HG03196 (cell line): ENCODE results near the gene KLHL17.
"Not testable (repeated sequence)": the region's sequence is repeated elsewhere in the genome, so short reads cannot be mapped to it uniquely, and the experiment has no call there.

Source experiments
- ATAC-seq: cut with Tn5 transposase; IDR thresholded peaks from one replicate; pipeline ENCODE4 v1.9.1; 2021; ENCODE audit not compliant: unreplicated experiment

KLHL17 gene

GRCh38 chr1:980137-980571 lies 19.8 kb downstream of the KLHL17 start:
- ATAC-seq: no peak

GRCh38 chr1:980602-981395 lies 20.4 kb downstream of the KLHL17 start:
- ATAC-seq: no peak

- ATAC-seq: no peak
Measured at GRCh38 chr1:981491-981954, 21.1 kb downstream of the KLHL17 start.

DNA sequence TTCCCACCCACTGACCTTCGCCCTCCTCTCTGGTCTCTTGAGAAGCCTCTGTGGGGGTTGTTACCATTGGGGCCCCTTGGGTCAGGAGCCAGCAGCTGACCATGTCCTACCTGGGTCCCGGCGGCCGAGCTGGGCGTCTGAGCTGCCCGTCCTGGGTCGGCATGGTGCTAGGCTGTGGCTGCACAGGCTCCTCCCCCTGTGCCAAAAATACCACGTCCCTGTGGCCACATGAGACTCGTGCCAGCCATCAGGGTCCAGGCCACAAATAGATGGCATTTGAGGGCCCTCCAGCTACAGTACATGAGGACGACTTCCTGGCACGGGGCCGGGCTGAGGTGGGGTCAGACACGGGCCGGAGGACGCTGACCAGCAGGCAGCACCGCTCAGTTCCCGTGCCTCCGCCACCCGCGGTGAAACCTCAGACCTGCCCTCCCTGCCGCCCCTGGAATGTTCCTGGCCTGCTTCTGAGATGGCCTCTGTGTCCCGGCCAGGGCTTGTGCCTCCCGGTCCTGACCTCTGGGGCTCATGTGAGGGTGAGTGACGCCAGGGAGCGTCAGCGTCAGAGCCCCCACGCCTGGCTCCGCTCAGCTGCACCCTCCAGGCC lies 21.7 kb downstream of the KLHL17 start, which contains the start of gene PERM1:
TSS of gene PERM1 (minus strand) at position 139 of the 604 bp plus-strand sequence. CDS start 1,064 bp downstream, outside the sequence.
- no peak for ATAC-seq

- ATAC-seq: no peak
Measured at GRCh38 chr1:982765-983436, 22.5 kb downstream of the KLHL17 start.

GRCh38 chr1:983798-984475 lies 23.6 kb downstream of the KLHL17 start:
- no peak for ATAC-seq

DNA sequence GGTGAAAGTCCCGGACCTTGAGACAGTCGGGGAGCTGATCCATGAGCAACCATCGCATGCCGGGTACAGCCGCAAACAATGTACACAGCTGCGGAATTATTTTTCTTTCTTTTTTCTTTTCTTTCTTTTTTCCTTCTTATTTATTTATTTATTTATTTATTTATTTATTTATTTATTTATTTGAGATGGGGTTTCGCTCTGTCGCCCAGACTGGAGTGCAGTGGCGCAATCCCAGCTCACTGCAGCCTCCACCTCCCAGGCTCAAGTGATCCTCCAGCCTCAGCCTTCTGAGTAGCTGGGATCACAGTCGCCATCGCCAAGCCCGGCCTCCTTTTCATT lies 24.1 kb downstream of the KLHL17 start:
- ATAC-seq: no peak

DNA sequence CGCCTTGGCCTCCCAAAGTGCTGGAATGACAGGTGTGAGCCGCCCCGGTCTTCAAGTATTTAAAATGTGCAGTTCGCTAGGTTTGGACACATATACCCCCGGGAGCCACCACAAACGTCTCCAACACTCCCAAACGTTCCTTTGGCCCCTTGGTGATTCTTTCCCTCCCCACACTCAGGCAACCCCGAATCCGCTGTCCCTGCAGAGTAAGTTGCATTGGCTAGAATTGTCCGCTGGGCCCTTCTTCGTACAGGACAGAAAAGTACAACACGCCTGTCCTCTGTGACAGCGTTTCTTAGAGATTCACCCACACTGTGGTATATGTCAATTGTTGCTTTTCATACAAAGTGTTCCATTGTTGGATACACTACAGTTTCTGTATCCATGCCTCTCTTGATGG lies 24.7 kb downstream of the KLHL17 start:
- no peak for ATAC-seq

DNA sequence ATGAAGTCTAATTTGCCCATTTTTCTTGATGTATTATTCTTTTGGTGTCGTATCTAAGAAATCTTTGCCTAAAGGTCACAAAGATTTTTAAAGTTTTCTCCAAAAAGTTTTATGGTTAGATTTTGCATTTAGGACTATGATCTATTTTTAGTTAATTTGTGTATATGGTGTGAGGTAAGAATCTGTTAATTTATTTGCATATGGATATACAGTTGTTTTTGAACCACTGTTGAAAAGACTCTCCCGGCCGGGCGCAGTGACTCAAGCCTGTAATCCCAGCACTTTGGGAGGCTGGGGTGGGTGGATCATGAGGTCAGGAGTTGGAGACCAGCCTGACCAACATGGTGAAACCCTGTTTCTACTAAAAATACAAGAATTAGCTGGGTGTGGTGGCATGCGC lies 27.7 kb downstream of the KLHL17 start:
- not testable (repeated sequence) for ATAC-seq

DNA sequence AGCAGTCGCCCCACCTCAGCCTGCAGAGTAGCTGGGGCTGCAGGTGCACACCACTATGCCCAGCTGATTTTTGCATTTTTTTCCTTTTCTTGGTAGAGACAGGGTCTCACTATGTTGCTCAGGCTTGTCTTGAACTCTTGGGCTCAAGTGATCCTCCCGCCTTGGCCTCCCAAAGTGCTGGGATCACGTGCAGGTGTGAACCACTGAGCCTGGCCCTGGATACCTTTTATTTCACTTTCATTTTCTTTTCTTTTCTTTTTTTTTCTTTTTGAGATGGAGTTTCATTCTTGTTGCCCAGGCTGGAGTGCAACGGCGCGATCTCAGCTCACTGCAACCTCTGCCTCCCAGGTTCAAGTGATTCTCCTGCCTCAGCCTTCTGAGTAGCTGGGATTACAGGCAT lies 30.9 kb downstream of the KLHL17 start:
- not testable (repeated sequence) for ATAC-seq

DNA sequence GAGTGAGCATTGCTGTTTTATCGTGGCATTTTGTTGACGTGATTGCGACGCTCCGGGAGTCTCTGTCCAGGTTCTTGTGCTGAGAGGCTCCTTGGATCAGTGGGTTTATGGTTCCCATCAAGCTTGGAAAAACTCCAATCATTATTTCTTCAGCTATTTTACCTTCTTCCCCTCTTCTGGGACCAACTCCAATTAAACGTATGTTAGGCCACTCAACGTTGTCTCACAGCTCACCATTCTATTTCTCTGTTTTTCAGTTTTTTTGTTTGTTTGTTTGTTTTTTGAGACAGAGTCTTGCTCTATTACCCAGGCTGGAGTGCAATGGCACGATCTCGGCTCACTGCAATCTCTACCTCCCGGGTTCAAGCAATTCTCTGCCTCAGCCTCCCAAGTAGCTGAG lies 31.5 kb downstream of the KLHL17 start:
- ATAC-seq: no peak

DNA sequence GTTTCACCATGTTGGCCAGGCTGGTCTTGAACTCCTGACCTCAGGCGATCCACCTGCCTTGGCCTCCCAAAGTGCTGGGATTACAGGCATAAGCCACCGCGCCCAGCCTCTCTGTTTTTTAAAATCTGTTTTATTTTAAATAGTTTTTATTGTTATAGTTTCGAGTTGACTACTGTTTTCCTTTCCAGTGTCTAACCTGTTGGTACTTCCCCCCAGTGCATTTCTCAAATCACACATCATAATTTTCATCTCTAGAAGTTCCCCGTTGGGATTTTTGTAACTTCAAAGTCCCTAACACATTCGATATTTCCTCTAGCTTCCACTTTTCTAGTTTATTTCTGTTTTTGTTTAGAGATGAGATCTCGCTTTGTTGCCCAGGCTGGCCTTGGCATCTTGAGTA lies 32.0 kb downstream of the KLHL17 start:
- no peak for ATAC-seq

GRCh38 chr1:993379-993995 lies 33.1 kb downstream of the KLHL17 start:
- ATAC-seq: no peak

DNA sequence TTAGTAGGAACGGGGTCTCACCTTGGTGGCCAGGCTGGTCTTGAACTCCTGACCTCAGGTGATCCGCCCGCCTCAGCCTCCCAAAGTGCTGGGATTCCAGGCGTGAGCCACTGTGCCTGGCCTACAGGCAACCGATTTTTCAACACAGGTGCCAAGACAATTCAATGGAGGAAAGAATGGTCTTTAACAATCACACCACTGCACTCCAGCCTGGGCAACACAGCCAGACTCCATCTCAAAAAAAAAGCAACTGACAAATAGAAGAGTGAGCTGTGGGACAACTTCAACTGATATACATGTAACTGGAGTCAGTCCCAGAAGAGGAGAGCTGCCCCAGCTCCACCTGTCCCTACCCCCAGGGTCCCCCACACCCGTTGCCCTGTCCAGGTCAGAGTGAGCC lies 34.2 kb downstream of the KLHL17 start:
- ATAC-seq: not testable (repeated sequence)

DNA sequence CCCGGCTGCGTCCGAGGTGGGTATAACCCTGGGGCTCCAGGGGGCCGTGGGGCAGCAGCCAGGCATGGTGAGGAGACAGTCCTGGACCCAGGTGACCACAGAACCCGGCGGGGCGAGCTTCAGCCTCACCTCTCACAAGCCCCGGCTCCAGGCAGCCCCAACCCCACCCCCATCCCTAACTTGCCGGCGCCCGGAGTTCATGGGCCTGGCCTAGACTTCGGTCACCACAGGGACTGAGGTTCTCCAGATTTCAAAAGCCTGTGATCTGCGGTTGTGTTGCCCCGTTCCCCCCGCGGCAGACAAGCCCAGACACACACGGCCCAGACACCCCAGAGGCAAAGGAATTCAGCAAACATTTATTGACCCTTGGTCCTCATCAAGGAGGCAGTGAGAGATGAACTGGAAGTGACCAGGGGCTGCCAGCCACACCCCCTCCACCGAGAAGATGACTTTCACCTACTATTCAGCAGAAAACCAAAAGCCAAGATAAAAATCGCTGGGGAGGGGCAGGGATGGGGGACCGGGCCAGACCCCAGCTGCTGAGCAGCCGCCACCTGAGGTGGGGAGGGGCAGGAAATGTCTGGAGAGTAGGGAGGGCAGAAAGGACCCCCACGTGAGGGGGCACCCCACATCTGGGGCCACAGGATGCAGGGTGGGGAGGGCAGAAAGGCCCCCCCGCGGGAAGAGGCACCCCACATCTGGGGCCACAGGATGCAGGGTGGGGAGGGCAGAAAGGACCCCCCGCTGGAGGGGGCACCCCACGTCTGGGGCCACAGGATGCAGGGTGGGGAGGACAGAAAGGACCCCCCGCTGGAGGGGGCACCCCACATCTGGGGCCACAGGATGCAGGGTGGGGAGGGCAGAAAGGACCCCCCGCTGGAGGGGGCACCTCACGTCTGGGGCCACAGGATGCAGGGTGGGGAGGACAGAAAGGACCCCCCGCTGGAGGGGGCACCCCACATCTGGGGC lies 35.6 kb downstream of the KLHL17 start:
- ATAC-seq: no peak

DNA sequence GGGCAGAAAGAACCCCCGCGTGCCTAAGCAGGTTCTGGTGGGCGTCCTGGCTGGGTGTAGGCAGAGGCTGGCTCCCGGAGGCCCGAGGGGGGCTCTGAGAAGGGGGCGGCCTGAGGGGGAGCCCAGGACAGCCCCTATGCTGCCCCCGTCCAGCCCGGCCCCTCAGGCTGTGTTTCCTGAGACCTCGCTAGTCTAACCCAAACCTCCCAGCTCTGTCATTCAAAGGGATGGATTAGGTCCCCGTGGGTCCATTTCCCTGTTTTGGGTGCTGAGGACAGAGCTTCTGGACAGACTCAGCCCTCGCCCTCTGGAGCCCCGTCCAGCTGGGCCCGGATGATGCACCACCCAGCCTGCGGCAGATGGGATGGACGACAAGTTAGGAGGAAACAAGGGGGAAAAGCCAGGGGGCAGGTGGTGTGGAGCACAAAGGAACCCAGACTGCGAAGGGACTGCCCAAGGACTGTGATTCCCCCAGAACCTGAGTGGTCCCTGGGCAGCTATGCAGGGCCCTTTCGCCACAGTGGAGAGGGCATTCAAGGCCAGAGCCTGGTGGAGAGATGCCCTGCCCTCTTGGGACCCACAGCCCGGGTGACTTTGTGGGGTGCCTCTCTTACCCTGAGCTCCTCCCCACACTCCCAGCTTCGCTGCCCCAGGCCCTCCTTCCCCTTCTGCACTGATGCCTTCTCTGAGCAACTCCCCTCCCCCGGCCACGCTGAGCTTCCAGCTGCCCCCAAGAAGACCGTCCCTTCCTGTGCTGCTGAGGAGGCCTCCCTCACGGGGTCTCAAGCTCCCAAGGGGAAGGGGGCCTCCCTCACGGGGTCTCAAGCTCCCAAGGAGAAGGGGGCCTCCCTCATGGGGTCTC lies 36.7 kb downstream of the KLHL17 start:
- no peak for ATAC-seq

DNA sequence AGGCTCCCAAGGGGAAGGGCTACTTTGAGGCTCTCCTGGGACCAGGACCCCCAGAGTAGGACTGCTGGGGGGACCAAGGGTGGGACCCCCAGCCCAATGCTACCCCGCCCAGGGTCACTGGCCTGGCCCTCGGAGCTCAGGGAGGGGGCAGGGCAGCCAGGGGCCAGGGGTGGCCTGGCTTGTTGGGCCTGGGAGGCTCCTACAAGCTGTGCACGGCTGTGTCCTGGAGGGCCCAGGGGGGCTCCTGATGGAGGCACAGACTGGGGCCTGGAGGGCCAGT lies 37.3 kb downstream of the KLHL17 start:
- ATAC-seq: no peak

- no peak for ATAC-seq
Measured at GRCh38 chr1:997993-998744, 37.8 kb downstream of the KLHL17 start.

- no peak for ATAC-seq
Measured at GRCh38 chr1:998745-998994, 38.3 kb downstream of the KLHL17 start.
